Smooth muscle cell of the brain vasculature (primary cell): ENCODE results near the gene EFR3B.
"Not testable (repeated sequence)": the region's sequence is repeated elsewhere in the genome, so short reads cannot be mapped to it uniquely, and the experiment has no call there.

Source experiments
- DNase-seq: peaks from one replicate; pipeline ENCODE4 v3.0.0-alpha.2; 2012; ENCODE audit warnings: low read depth, low spot score

EFR3B gene

GRCh38 chr2:25150993-25151392 lies 109.1 kb downstream of the EFR3B start:
- DNase-seq = not testable (repeated sequence)

DNA sequence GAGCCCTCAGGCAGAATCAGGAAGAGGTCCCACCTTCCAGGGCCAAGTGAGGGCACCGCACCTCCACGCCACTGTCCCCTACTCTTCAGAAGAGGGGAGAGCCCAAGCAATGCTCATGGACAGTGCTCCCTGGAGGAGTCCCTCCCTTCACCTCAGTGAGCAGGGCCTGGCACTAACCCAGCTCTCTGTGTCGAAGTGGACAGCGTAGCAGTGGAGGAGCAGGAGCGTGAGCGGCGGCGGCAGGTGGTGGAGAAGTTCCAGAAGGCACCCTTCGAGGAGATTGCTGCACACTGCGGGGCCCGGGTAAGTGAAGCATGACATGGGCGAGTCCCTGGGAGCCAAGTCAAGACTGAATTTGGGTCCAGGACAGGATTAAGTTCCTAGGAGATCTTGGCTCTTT lies 109.8 kb downstream of the EFR3B start:
- no peak for DNase-seq

GRCh38 chr2:25155401-25155800 lies 113.5 kb downstream of the EFR3B start:
- no peak for DNase-seq

DNA sequence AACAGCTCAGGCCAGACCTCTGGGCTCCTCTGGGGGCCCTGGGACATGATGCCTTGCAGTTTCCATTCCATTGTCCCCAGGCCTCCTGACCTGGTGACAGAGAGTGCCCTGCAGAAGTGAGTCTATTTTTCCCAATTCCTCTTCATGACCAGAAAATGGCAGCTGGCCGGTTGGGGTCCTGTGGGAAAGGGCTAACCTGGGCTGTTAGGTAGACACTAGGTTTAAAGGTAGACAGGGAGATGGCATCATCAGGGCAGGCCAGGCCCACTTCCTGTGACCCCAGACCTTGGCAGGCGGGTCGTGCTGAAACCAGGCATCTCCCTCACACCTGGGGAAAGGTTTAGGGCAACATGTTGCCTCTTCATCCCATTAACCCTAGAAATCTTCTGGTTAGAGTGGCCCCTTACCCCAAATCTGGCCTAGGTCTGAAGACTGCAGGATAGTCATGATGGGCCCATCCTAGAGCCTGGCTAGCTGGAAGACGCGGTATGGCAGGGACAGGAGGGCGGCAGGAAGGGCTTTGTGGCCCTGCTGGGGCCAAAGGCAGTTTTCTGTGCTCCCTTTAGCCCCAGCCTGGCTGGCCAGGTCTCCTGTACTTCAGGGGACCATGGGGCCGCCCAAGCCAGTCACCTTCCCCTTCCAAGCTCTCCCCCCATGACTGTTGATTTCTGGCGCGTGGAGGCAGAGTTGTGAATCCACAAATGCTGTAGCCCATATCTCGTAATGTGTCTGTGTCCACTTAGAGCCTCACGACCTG lies 116.4 kb downstream of the EFR3B start:
- DNase-seq = no peak

GRCh38 chr2:25159949-25160348 lies 118.1 kb downstream of the EFR3B start:
- DNase-seq = no peak

DNA sequence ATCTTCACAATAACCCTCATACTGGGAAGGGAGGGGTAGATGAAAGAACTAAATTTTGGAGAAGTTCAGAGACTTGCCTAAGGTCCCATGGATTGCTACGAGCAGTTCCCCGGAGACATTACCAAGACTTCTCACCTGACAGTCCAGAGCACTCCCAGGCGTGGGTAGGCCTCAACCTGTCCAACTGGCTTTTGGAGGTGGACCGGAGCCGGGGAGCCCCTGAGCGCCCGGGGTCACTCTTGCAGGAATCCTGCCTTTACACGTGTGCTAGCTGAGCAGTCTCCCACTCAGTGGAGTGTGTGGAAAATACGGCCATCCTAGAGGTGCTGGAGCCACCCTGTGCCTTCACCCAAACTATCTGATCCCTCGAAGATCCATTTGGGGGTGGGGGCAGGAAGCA lies 118.5 kb downstream of the EFR3B start:
- no peak for DNase-seq

GRCh38 chr2:25161055-25161781 lies 119.3 kb downstream of the EFR3B start:
- no peak for DNase-seq

DNA sequence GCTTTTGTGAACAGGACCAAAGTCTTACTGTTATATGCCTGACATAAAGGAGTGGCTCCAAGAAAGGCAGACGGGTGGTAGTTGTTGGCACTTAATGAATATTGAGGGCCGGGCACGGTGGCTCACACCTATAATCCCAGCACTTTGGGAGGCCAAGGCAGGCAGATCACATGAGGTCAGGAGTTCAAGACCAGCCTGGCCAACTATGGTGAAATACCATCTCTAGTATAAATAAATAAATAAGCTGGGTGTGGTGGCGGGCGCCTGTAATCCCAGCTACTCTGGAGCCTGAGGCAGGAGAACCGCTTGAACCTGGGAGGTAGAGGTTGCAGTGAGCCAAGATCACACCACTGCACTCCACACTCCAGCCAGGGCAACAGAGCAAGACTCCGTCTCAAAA lies 120.2 kb downstream of the EFR3B start:
- DNase-seq = not testable (repeated sequence)

DNA sequence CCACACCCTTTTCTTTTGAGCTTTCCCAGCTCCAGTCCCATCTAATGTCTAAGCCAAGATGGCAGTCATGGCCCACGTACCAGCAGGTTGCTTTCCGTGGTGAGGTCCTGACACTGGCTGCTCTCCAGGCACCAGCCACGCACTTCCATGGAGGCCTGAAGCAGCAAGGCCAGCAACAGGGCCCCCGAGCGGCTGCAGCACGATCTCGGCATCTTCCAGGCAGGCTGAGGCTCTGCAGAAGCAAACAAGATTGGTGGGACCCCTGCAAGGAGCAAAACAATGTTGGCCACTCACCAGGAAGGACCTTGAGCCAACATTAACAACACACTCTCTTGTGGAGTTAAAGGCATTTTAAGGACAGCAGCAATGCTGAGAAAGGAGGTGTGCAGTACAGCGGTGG lies 122.7 kb downstream of the EFR3B start:
- DNase-seq = peak; percentile 36

DNA sequence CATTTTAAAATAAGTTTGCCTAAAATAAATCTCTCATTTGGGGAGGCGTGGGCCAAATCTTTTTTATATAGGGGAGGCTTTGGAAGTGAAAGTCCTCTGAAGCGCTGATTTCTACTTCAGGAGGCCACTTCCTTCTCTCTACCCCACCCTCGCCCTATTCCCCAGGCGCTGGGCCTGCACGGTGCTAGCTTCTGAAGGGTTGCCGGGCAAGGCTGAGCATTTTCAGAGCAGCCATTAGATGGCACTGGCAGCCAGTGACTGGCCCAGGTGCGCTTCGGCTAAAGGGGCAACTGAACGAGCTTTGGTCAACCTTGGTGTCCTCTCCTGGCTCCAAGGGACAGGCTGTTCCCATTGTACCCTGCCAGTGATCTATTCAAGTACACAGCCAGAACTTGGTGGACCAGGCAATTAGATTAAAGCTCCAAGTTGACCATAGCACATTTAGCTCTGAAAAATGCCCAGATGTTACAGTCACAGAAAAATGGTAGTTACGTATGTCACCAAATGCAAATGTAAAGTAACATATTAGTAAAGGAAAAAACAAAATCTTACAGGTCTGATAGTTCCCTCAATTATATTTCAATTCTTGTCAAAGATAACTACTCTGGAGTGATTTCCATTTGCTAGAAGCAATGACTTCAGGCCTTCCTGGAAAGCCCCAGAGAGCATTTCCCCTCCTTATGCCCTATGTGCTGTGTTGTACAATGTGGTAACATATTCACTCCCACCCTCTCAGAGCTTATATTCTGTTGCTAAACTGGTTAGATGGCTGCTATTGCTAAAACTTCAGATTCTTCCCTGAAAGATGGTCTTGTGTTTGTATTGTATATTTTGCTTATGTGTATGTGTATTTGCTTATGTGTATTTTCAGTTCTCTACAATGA lies 124.4 kb downstream of the EFR3B start:
- no peak for DNase-seq

- no peak for DNase-seq
These were observed 126.6 kb downstream of the EFR3B start, which contains the start of gene POMC for GRCh38 chr2:25168256-25169072. TSS of gene POMC (minus strand) at chr2:25168580. CDS start at chr2:25164772, 3,808 bp downstream.

GRCh38 chr2:25169073-25169470 lies 127.2 kb downstream of the EFR3B start:
- DNase-seq = no peak

DNA sequence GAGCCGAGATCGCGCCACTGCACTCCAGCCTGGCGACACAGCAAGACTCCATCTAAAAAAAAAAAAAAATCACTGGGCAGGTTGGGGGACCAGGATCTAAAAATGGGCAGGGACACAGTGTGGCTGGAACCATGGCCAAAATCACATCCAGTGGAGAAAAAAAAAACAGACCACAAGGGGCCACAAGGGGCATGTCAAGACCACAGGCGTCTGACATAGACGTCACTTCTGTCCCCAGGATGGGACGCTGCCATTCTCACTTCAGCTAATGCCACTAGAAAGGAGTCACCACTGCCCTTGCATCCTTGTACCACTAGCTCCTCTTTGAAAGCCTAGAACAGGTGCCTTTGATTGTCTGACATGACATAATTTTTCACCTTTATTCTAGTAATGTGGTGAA lies 129.0 kb downstream of the EFR3B start:
- DNase-seq = no peak

- no peak for DNase-seq
These were observed 131.8 kb downstream of the EFR3B start for GRCh38 chr2:25173719-25174118.

- no peak for DNase-seq
These were observed 132.5 kb downstream of the EFR3B start for GRCh38 chr2:25174192-25174861.

GRCh38 chr2:25176138-25176537 lies 134.3 kb downstream of the EFR3B start:
- no peak for DNase-seq

DNA sequence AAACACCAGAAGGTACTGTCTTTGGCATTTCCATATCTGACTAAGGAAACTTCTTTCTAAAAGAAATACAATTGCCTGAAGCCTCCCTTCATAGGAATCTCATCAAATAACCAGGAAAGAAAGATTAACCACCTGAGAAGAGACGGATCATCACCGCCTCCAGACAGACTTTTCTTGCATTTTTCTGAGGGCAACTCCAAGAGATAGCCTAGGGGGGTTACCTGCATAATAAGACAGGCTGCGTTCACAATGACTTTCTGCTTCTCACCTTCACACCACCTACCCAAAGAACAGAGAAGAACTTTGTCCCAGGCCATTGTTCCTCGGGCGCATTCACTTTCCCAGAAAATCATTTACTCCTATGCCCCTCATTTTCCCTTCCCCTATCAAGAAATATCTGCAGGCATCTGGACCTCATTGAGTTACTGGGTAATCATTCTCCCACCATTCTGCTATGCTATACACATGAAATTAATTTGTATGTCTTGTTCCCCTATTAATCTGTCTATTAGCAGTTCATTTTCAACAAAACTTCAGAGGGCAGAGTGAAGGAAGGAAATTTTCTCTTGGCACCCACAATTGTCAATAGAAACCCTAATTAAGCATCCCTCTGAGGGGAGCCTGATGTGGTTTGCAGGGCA lies 134.8 kb downstream of the EFR3B start:
- no peak for DNase-seq

DNA sequence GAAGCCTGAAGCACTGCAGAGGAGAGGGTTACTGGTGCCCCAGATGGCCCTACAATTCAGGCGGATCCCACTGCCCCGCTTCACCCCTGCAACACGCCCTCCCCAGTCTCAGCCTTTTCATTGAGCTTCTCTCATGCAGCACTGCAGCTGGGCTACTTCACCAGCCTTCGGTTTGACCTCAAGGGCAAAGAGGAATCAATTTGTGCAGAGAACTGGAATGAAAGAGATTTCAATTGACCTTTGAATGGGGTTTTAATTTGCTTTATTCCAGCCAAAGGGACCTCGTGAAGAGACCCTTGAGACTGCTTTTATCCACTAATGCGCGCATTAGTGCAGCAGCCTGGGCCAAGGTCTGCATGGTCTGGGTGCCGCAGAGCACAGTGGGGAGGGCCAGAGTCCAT lies 135.3 kb downstream of the EFR3B start:
- DNase-seq = no peak

GRCh38 chr2:25178976-25179375 lies 137.1 kb downstream of the EFR3B start:
- DNase-seq = no peak

DNA sequence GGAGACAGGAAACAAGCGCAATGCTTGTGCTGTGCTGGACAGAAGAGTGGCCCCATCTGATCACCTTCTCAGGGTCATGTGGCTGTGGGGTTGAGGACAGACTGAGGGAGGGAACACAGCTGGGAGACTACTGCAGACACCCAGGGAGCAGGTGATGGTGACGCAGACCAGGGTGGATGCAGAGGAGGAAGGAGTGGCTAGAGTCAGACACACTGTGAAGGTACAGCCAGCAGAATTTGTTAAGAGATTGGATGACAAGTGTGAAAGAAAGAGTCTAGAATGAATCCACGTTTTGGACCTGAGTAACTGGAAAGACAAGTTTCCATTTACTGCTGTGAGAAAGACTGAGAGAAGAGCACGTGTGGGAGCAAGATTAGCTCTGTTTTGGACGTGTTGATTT lies 142.4 kb downstream of the EFR3B start:
- DNase-seq = no peak
